ENCODE data around the gene PRSS1.

DNA sequence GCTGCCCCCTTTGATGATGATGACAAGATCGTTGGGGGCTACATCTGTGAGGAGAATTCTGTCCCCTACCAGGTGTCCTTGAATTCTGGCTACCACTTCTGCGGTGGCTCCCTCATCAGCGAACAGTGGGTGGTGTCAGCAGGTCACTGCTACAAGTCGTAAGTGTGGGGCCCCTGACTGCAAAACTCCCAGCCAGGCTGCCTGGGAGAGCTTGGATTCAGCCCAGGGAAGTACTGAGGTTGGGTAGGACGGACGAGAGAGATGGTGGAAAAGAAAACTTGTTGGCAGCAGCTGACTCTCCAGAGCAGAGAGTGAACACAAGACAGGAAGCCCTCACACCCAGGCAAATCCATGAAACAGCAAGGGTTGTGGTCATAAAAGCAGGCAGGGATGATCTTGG is 22.8 kb downstream of the PRSS1 start:
- no peak for TF ChIP-seq CTCF (IDR thresholded peaks at IDR 0.05)
- no peak for TF ChIP-seq EZH2 (IDR thresholded peaks at IDR 0.05)
